T-cell (primary cell): ENCODE results near the gene TMEM214. TPM values are rescaled to one million over a fixed set of nuclear protein-coding genes. Genes with fewer than 3 reads are reported as not detected.

Experiments used
- ATAC-seq, 4 experiments: fragments of 200-7000 bp in 3 of 4; fragments of 150-1000 bp in 1 of 4; cut with Tn5 transposase; replicated peaks in 1 of 4; 1 replicate in 3 of 4; 2 replicates in 1 of 4; pipeline ENCODE4 v1.10.0; 2021; ENCODE audit warnings: moderate library complexity in 3 of 4, mild to moderate bottlenecking in 2 of 4, moderate number of reproducible peaks in 1 of 4
- CTCF ChIA-PET, 2 donors: fragments of 300-600 bp; sonication (Branson Sonifier 250); formaldehyde crosslinking; loops; one replicate each; lab custom pipeline; 2022; ENCODE audit warnings: antibody characterized with exemption in 2 of 2; lab: Charles Lee
- POLR2A ChIA-PET, 2 donors: fragments of 300-600 bp; sonication (Branson Sonifier 250); formaldehyde crosslinking; loops; one replicate each; lab custom pipeline; 2022; ENCODE audit warnings: antibody characterized with exemption in 2 of 2; lab: Charles Lee
- DNase-seq, 35 experiments: peaks; one replicate each; pipeline versions ENCODE4 v3.0.0 to v3.0.0-alpha.2; 2013 to 2023
- H3K27ac ChIP-seq: one replicate; pipeline ENCODE4 v1.5.1; 2013; ENCODE audit warnings: low read length
- H3K27me3 ChIP-seq, 2 experiments: replicated peaks in 1 of 2; 1 replicate in 1 of 2; 2 replicates in 1 of 2; pipeline versions ENCODE4 v1.6.1 to v1.7.0; 2013; ENCODE audit warnings: low read length in 1 of 2, mixed read lengths in 1 of 2; ENCODE audit not compliant: control insufficient read depth in 2 of 2, insufficient read depth in 2 of 2; ENCODE audit errors: extremely low read depth in 1 of 2
- H3K36me3 ChIP-seq, 2 donors: 1 replicate in 1 of 2; 2 replicates in 1 of 2; pipeline versions ENCODE4 v1.6.1 to v1.7.0; 2013; ENCODE audit warnings: low read length in 1 of 2; ENCODE audit not compliant: control insufficient read depth in 2 of 2, insufficient read depth in 1 of 2; ENCODE audit errors: extremely low read depth in 1 of 2
- H3K4me1 ChIP-seq, 2 experiments: 1 replicate in 1 of 2; 2 replicates in 1 of 2; pipeline versions ENCODE4 v1.6.1 to v1.7.0; 2013; ENCODE audit warnings: low read length in 2 of 2, mixed read lengths in 1 of 2; ENCODE audit not compliant: insufficient read depth in 2 of 2, control insufficient read depth in 1 of 2; ENCODE audit errors: extremely low read depth in 1 of 2
- H3K4me3 ChIP-seq, 2 donors: 1 replicate in 1 of 2; 2 replicates in 1 of 2; pipeline versions ENCODE4 v1.5.1 to v1.7.0; 2013; ENCODE audit warnings: mild to moderate bottlenecking in 2 of 2, low read length in 1 of 2, moderate library complexity in 1 of 2; ENCODE audit not compliant: control insufficient read depth in 1 of 2; ENCODE audit errors: extremely low read depth in 1 of 2
- H3K9me3 ChIP-seq: 2 replicates; pipeline ENCODE4 v1.7.0; 2013
- H3K27ac Mint-ChIP-seq, 2 donors: one replicate each; pipeline ENCODE4 v1.8.0; 2020 to 2021; ENCODE audit warnings: mild to moderate bottlenecking in 2 of 2, mixed read lengths in 2 of 2
- H3K27me3 Mint-ChIP-seq, 2 donors: one replicate each; pipeline ENCODE4 v1.8.0; 2021 to 2022; ENCODE audit warnings: mixed read lengths in 2 of 2
- H3K36me3 Mint-ChIP-seq: one replicate; pipeline ENCODE4 v1.8.0; 2021; ENCODE audit warnings: mixed read lengths
- H3K4me1 Mint-ChIP-seq, 3 donors: one replicate each; pipeline ENCODE4 v1.8.0; 2020 to 2022; ENCODE audit warnings: mixed read lengths in 3 of 3, mild to moderate bottlenecking in 1 of 3
- H3K4me3 Mint-ChIP-seq, 3 donors: one replicate each; pipeline ENCODE4 v1.8.0; 2020 to 2022; ENCODE audit warnings: mild to moderate bottlenecking in 3 of 3, mixed read lengths in 3 of 3, moderate library complexity in 3 of 3
- H3K9me3 Mint-ChIP-seq, 3 donors: one replicate each; pipeline ENCODE4 v1.8.0; 2020 to 2022; ENCODE audit warnings: mixed read lengths in 3 of 3
- WGBS: methylation state at CpG from one replicate; pipeline ENCODE4 v1.1.5; 2013; ENCODE audit warnings: missing lambda C conversion rate; ENCODE audit not compliant: insufficient coverage; 5-methylcytosine and 5-hydroxymethylcytosine counted together
- total RNA-seq, 35 experiments: library from RNA in 6 of 35; stranded (reverse) in 6 of 35; fragments of 120-200 nt in 1 of 35; gene quantifications; one replicate each; pipeline versions ENCODE4 v1.2.1 to v1.2.4 and lab custom pipeline; 2013 to 2026

The TMEM214 gene
- total RNA-seq, 5 donors from 2014 or later (not counting 1 experiment from before 2014, with no cell fraction given), result 37.6 to 84.5 (median 71.6) TPM

DNA sequence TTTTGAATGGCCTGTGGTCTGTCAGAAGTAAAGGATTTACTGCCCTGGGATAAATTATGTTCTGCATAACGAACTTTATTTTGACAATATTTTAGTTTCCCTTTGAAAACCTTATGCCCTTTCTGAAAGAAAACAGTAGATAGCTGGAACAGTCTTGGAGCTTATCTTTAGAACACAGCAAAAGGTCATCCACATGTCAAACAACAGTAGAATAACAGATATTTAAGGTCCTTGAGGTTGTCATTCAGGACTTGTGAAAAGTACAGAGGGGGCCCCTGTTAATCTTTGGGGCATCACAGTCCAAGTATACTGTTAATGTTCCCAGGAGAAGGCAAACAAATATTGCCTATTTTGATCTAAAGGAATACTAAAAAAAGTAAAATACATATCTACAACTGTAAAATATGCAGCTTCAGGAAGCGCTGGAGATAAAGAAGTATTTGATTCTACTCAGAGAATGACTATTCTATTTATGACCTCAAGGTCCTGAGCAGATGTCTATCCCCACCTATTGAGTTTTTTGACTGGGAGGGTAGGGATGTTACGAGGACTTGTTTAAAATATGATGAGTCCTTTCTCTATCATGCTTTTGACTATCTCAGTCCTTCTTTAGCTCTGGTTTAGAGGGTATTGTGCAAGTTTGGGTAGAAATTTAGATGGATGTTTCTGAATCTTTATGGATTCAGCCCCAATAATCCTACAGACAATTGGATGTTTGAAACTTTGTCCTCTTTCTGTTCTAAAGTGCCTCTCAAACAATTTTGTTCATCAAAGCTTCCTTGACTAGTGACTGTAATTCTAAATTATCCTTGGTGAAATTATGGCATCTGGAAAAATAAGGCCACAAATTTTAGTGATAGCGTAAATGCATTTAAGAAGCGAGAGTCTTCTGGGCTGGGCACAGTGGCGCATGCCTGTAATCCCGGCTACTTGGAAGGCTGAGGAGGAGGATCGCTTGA lies 25.1 kb upstream of the TMEM214 start:
- Histone ChIP-seq H3K4me1 (no peaks in the 10 kb centered on the region), H3K27ac (no peak overlapping the region), H3K36me3 (no peaks in the 10 kb centered on the region), H3K27me3 (peaks cover under 1 to 6% of the 10 kb centered on the region in 2 experiments), H3K4me3 (no peak overlapping the region), H3K9me3 (no peaks in the 10 kb centered on the region)
- Mint-ChIP-seq H3K27me3 (peaks cover 0 to 14% of the 10 kb centered on the region in 2 donors), H3K4me1 (peaks cover 3 to 10% (median 7%) of the 10 kb centered on the region in 3 donors), H3K27ac (no peak overlapping the region), H3K9me3 (no peaks in the 10 kb centered on the region), H3K36me3 (no peaks in the 10 kb centered on the region), H3K4me3 (no peak overlapping the region)
- DNase-seq (no peak), ATAC-seq (no peak)
- ChIA-PET CTCF (interaction anchor here in 1 of 2 donors (0.5 kb wide), 1 partner anchor 353 kb away, joined by 6 read pairs; no protein-coding TSS in a partner anchor), POLR2A (no interaction called here)
- 100% methylated on average over 4 of the region's 8 CpGs for WGBS

DNA sequence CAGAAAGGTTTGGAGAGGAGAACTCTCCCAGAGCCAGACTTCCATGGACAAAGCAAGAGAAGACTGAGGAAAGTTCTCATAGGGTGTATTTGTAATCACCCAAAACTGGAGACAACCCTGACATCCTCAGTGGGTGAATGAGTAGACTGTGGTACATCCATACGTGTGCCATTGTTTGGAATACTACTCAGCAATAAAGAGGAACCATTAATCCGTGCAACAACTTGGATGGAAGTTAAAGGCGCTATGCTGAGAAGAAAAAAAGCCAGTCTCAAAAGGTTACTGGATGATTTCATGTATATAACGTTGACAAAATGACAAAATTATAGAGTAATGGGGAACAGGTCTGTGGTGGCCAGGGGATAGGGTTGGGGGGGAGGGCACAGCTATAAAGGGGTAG lies 24.1 kb upstream of the TMEM214 start:
- Histone ChIP-seq H3K4me3 (no peak overlapping the region), H3K4me1 (no peaks in the 10 kb centered on the region), H3K36me3 (no peaks in the 10 kb centered on the region), H3K27me3 (peaks cover 0 to 2% of the 10 kb centered on the region in 2 experiments), H3K27ac (no peak overlapping the region), H3K9me3 (no peaks in the 10 kb centered on the region)
- ChIA-PET CTCF (no interaction called here), POLR2A (no interaction called here)
- H3K27me3 Mint-ChIP-seq, result peaks cover 0 to 12% of the 10 kb centered on the region in 2 donors
- peaks cover 3 to 10% (median 7%) of the 10 kb centered on the region in 3 donors for H3K4me1 Mint-ChIP-seq
- H3K9me3 Mint-ChIP-seq, result no peaks in the 10 kb centered on the region
- WGBS, result 68% methylated on average over 3 of the region's 4 CpGs
- no peak overlapping the region for H3K4me3 Mint-ChIP-seq
- ATAC-seq (no peak), DNase-seq (no peak)
- no peak overlapping the region for H3K27ac Mint-ChIP-seq
- no peaks in the 10 kb centered on the region for H3K36me3 Mint-ChIP-seq

DNA sequence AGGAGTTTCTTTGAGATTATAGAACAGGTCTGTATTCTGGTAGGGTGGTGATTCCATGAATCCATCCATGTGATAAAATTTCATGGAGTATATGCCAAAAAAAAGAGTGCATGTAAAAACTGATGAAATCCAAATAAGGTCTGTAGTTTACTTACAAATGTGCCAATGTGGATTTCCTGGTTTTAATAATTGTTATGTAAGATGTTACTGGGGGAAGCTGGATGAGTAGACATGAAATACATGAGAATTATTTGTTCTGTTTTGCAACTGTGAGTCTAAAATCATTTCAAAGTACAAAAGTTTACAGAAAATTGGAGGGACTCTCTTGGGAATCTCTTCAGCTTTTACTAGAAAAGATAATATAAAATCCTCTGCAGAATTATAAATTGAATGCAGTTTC lies 23.7 kb upstream of the TMEM214 start:
- Mint-ChIP-seq H3K36me3 (no peaks in the 10 kb centered on the region), H3K27ac (no peak overlapping the region), H3K27me3 (peaks cover 0 to 10% of the 10 kb centered on the region in 2 donors), H3K4me3 (no peak overlapping the region), H3K4me1 (peaks cover 3 to 10% (median 7%) of the 10 kb centered on the region in 3 donors), H3K9me3 (no peaks in the 10 kb centered on the region)
- Histone ChIP-seq H3K9me3 (no peaks in the 10 kb centered on the region), H3K36me3 (no peaks in the 10 kb centered on the region), H3K27me3 (peaks cover 0 to 2% of the 10 kb centered on the region in 2 experiments), H3K4me3 (no peak overlapping the region), H3K4me1 (no peaks in the 10 kb centered on the region), H3K27ac (no peak overlapping the region)
- no peak for DNase-seq
- no peak for ATAC-seq
- ChIA-PET POLR2A (no interaction called here), CTCF (no interaction called here)

DNA sequence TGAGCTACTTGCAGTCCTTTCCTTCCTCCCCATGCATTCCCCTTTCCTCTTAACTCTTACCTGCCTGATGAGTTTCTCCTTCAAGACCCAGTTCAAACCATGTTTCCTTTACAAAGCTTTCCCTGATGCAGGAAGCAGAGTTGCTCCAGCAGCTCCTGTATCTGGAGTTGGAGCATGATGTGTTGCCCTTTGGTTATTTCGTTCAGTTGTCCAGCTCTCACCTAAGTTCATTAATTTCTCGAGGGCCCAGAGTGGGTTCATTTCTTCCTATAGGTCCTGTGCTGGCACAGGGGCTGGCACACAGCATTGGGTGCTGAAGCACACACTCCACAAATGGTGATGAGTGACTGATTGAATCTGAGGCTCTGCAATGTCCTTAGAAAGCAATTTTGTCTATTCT lies 23.0 kb upstream of the TMEM214 start:
- ChIA-PET POLR2A (no interaction called here), CTCF (interaction anchor here in 1 of 2 donors (0.6 kb wide), 1 partner anchor 639 kb away, joined by 3 read pairs; no protein-coding TSS in a partner anchor)
- peaks cover 0 to 10% of the 10 kb centered on the region in 2 donors for H3K27me3 Mint-ChIP-seq
- Histone ChIP-seq H3K4me3 (no peak overlapping the region), H3K4me1 (no peaks in the 10 kb centered on the region), H3K27me3 (peaks cover 2 to 4% of the 10 kb centered on the region in 2 experiments), H3K9me3 (no peaks in the 10 kb centered on the region), H3K36me3 (no peaks in the 10 kb centered on the region), H3K27ac (no peak overlapping the region)
- no peaks in the 10 kb centered on the region for H3K9me3 Mint-ChIP-seq
- no CpG with 5 or more reads among the region's 2 CpGs for WGBS
- H3K27ac Mint-ChIP-seq, result no peak overlapping the region
- H3K4me3 Mint-ChIP-seq, result no peak overlapping the region
- peaks cover 3 to 10% (median 7%) of the 10 kb centered on the region in 3 donors for H3K4me1 Mint-ChIP-seq
- no peaks in the 10 kb centered on the region for H3K36me3 Mint-ChIP-seq
- ATAC-seq (no peak), DNase-seq (no peak)

DNA sequence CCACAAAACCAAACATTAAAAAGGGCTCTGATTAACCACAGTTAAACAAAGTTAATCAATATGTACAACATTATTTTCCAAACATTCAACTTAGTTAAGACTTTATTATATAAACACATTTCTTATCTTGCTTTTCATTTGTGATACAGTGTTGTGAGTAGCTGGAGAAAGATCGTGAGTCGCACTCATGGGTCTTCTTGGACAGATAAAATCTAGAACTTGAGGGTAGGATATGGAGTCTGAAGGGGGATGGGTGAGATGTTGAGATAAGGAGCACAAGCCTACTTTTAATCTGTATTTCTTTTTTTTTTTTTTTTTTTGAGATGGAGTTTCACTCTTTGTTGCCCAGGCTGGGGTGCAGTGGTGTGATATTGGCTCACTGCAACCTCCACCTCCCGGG lies 22.6 kb upstream of the TMEM214 start:
- no peak for DNase-seq
- no peak for ATAC-seq
- H3K27ac ChIP-seq, result no peak overlapping the region
- H3K4me3 Mint-ChIP-seq, result no peak overlapping the region
- CTCF ChIA-PET, result interaction anchor here in 1 of 2 donors (0.6 kb wide), 1 partner anchor 638 kb away, joined by 3 read pairs; no protein-coding TSS in a partner anchor
- no peaks in the 10 kb centered on the region for H3K36me3 ChIP-seq
- H3K27ac Mint-ChIP-seq, result no peak overlapping the region
- peaks cover 0 to 10% of the 10 kb centered on the region in 2 donors for H3K27me3 Mint-ChIP-seq
- no CpG with 5 or more reads among the region's 3 CpGs for WGBS
- H3K4me1 Mint-ChIP-seq, result peaks cover 3 to 10% (median 7%) of the 10 kb centered on the region in 3 donors
- no peaks in the 10 kb centered on the region for H3K4me1 ChIP-seq
- no peaks in the 10 kb centered on the region for H3K36me3 Mint-ChIP-seq
- no peaks in the 10 kb centered on the region for H3K9me3 Mint-ChIP-seq
- no peak overlapping the region for H3K4me3 ChIP-seq
- H3K27me3 ChIP-seq, result peaks cover 2 to 4% of the 10 kb centered on the region in 2 experiments
- POLR2A ChIA-PET, result no interaction called here
- no peaks in the 10 kb centered on the region for H3K9me3 ChIP-seq

DNA sequence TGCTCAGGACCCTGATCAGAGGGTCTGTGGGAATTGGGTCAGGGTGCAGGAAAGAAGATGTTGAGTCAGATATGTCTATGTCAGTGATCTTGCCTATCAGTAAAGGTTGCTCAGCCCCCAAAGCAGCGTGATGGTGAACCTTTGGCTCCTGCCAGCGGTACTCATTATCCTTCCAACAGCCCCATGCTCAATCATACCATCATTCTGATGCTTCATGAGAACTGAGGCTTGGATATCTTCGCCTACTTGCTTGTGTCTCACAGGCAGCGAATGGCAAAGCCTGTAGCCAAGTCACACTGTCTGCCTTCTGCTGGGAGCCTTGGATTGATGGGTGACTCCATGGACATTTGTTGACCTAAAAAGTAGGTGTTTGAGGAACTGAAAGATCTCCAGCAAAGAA lies 19.0 kb upstream of the TMEM214 start:
- Histone ChIP-seq H3K4me3 (no peak overlapping the region), H3K27ac (no peak overlapping the region), H3K27me3 (peaks cover under 1 to 4% of the 10 kb centered on the region in 2 experiments), H3K4me1 (no peaks in the 10 kb centered on the region), H3K36me3 (no peaks in the 10 kb centered on the region), H3K9me3 (no peaks in the 10 kb centered on the region)
- no peak overlapping the region for H3K27ac Mint-ChIP-seq
- H3K9me3 Mint-ChIP-seq, result no peaks in the 10 kb centered on the region
- ChIA-PET CTCF (interaction anchor here in 1 of 2 donors (1.6 kb wide), 1 partner anchor 52 kb away, joined by 5 read pairs; no protein-coding TSS in a partner anchor), POLR2A (no interaction called here)
- DNase-seq, result no peak
- WGBS, result 93% methylated on average over 2 of the region's 4 CpGs
- no peaks in the 10 kb centered on the region for H3K36me3 Mint-ChIP-seq
- H3K4me3 Mint-ChIP-seq, result no peak overlapping the region
- H3K4me1 Mint-ChIP-seq, result peaks cover 3 to 10% (median 7%) of the 10 kb centered on the region in 3 donors
- H3K27me3 Mint-ChIP-seq, result peaks cover 0 to 6% of the 10 kb centered on the region in 2 donors
- ATAC-seq, result no peak
